Stomach (tissue), 4 donors: Measurements from ENCODE around the gene CYBB.

Source experiments
- CTCF ChIP-seq, 7 experiments: fragments of 450-650 bp in 4 of 7; fragments of 200-600 bp in 3 of 7; sonication (generic) in 3 of 7; IDR thresholded peaks; one replicate each; pipeline ENCODE4 v1.5.1; 2016 to 2019; ENCODE audit warnings: antibody characterized with exemption in 7 of 7, control low read depth in 2 of 7, mild to moderate bottlenecking in 1 of 7
- EP300 ChIP-seq: sonication (generic); formaldehyde crosslinking; IDR thresholded peaks from one replicate; pipeline ENCODE4 v1.6.1; 2017; ENCODE audit warnings: antibody characterized with exemption
- POLR2AphosphoS5 ChIP-seq, 3 donors: sonication (generic); formaldehyde crosslinking; IDR thresholded peaks; one replicate each; pipeline ENCODE4 v1.6.1; 2016; ENCODE audit warnings: antibody characterized with exemption in 3 of 3

DNA sequence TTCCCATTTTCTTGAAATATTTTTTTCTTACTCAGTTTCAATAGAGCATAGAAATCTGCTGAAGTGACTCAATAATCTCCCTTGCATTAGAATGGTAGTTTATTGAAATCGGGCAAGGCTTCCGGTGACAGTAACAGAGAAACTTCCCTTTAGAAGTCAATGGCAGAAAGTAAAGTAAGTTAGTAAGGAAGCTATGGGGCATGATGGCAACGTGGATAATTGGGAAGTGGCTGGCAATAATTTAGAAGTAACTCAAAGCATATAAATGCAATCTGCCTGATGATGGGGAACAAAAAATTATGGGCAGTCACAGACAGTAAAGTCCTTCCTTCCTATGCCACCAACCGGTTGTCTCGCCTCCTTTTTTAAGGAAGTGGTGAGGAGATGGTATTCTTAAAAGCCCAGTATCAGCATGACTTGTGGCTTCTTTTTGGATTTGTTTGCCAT, 7.6 kb downstream of the CYBB start:
- TF ChIP-seq EP300 (no peak), CTCF (IDR thresholded peaks at IDR 0.05) (no peak), POLR2AphosphoS5 (IDR thresholded peaks at IDR 0.05) (no peak)
